Adrenal gland (tissue), 5 donors: ENCODE results near the gene SHB.

Experiments
- POLR2A ChIP-seq, 2 donors: fragments of 450-650 bp; IDR thresholded peaks; one replicate each; pipeline ENCODE4 v1.6.1; 2017; ENCODE audit warnings: antibody characterized with exemption in 2 of 2, mild to moderate bottlenecking in 2 of 2, moderate library complexity in 1 of 2
- TF ChIP-seq, protein P1 (sequence below), 6 experiments: fragments of 450-650 bp in 4 of 6; fragments of 200-600 bp in 2 of 6; sonication (generic) in 1 of 6; IDR thresholded peaks; 1 replicate in 5 of 6; 2 replicates in 1 of 6; pipeline versions ENCODE4 v1.5.1 to v1.8.0; 2016 to 2021; ENCODE audit warnings: antibody characterized with exemption in 6 of 6, mild to moderate bottlenecking in 2 of 6, moderate library complexity in 1 of 6
- donor health status: DM: no; HTN: no; CAD: no.

- TF ChIP-seq POLR2A (IDR thresholded peaks at IDR 0.05) = no peak
- TF ChIP-seq, protein P1, sequence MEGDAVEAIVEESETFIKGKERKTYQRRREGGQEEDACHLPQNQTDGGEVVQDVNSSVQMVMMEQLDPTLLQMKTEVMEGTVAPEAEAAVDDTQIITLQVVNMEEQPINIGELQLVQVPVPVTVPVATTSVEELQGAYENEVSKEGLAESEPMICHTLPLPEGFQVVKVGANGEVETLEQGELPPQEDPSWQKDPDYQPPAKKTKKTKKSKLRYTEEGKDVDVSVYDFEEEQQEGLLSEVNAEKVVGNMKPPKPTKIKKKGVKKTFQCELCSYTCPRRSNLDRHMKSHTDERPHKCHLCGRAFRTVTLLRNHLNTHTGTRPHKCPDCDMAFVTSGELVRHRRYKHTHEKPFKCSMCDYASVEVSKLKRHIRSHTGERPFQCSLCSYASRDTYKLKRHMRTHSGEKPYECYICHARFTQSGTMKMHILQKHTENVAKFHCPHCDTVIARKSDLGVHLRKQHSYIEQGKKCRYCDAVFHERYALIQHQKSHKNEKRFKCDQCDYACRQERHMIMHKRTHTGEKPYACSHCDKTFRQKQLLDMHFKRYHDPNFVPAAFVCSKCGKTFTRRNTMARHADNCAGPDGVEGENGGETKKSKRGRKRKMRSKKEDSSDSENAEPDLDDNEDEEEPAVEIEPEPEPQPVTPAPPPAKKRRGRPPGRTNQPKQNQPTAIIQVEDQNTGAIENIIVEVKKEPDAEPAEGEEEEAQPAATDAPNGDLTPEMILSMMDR (IDR thresholded peaks at IDR 0.05) = no peak
Observed at GRCh38 chr9:37967014-37967760, 101.8 kb downstream of the SHB start.
